GM18502 (cell line): ENCODE data around the gene NRXN3.

ENCODE experiments used
- ATAC-seq: cut with Tn5 transposase; IDR thresholded peaks from one replicate; pipeline ENCODE4 v1.9.1; 2021; ENCODE audit warnings: mild to moderate bottlenecking; ENCODE audit not compliant: unreplicated experiment, poor library complexity

NRXN3 gene

DNA sequence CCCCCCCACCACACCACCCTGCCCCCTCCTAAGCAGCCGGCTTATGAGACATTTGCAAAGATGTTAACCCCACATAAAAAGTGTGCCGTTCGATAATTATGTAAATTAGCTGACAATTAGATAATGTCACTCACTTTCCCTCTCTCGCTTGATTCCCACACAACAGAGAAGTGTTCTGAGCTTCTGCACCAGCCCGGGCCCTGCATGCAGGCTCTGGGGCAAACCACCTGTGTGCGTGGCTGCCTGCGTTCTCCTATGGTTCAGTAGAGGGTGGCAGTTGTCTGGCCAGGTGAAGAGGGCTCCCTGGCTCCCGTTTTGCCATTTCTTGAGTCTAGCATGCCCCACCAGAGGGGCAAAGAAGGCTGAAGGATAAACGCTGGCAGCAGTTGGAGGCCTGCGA lies 68.0 kb downstream of the NRXN3 start:
- ATAC-seq = no peak

DNA sequence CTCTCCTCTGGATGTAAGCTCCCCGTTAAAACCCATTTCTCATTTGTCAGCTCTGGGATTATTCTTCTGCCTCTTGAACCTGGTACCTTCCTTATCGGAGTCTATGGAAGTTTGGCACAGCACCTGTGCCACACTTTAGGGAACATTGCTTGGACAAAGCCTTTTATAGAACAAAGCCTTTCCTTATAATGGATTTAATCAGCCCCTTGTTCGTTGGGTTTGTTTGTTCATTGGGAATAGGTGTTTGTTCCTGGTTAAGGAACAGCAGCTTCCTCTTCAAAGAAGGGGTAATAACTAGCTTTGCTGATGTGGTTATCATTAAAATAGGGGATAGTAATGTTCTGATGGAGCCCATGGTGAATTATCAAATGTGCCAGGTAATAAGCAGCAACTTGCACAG lies 70.4 kb downstream of the NRXN3 start:
- no peak for ATAC-seq

DNA sequence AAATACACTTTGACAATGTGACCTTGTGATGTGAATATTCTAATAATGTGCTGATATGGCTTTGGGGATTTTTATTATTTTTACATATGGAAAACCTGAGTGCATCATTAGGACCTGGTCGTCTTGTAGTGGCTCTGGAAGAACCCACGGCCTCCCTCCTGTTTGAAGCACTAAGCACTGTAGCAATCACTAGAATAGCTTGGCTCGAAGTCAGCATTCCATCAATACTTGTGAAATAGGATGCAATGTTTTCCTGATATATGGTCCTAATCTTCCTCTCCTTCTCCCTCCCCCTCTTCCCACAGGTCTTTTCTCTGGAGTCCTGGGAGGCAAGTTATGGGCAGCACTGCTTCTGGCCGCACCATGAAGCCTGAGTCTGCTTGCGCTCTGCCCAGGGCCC lies 71.9 kb downstream of the NRXN3 start:
- no peak for ATAC-seq

DNA sequence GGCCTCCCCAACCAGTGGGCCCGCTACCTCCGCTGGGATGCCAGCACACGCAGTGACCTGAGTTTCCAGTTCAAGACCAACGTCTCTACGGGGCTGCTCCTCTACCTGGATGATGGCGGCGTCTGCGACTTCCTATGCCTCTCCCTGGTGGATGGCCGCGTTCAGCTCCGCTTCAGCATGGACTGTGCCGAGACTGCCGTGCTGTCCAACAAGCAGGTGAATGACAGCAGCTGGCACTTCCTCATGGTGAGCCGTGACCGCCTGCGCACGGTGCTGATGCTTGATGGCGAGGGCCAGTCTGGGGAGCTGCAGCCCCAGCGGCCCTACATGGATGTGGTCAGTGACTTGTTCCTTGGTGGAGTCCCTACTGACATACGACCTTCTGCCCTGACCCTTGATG lies 73.0 kb downstream of the NRXN3 start:
- ATAC-seq = no peak

DNA sequence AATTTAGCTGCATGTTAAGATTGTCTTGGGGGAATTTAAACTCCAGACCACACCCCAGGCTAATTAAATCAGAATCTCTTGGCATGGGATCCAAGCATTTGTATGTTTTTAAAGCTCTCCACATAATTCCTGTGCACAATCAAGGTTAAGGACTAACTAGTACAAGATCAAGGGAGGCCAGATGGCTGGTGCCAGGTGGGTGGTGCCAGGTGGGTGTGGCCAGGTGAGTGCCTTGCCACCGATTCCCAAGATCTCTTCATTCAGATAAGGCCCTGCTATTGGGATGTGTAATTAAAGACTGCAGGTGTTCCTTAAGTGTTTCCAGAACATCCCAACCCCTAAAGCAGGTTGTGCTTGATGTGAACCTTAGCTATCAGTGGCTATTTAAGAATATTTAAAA lies 75.1 kb downstream of the NRXN3 start:
- ATAC-seq = no peak

DNA sequence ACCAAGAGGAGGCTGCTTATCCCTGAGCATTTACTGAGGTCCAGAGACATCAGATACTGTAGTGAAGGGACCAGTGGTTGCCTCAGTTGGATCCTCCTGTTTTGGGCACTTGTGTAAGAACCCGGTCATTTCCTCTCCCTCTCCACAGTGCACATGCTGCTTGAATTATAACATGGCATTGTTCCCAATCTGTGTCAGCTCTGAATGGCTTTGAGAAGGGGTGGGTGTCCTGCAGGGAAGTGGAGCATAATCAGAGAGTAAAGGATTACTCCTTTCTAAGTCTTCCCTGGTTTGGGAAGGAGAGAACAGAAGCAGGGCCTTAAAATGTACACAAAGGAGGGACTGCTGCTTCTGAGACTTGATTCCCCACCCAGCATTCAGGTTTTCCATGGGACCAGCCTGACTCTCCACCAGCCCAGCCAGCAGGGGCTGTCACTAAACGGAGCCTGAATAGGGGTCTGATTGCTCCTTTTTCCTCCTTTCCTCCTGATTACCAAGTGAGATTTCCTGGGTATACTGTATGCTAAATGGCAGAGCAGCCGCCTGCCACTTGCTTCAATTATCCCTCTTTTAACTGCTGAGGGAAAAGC lies 78.4 kb downstream of the NRXN3 start:
- no peak for ATAC-seq

DNA sequence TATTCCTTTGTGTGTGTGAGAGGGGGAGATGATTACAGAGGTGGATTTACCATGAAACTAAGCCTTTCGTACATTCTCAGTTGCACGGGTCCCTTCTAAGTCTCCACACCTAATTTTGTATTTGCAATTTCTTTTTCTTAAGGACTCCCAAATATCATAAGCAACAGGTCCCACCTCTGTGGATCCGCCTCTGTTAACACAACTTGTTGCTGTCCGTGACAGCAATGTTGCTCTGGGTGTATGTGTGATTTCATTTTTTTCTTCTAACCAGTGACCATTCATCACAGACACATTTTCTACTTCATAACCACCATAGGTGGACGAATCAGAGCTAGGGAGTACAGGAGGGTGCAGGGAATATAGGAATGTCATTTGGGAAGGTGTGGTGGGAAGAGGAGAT lies 81.1 kb downstream of the NRXN3 start:
- ATAC-seq = no peak

DNA sequence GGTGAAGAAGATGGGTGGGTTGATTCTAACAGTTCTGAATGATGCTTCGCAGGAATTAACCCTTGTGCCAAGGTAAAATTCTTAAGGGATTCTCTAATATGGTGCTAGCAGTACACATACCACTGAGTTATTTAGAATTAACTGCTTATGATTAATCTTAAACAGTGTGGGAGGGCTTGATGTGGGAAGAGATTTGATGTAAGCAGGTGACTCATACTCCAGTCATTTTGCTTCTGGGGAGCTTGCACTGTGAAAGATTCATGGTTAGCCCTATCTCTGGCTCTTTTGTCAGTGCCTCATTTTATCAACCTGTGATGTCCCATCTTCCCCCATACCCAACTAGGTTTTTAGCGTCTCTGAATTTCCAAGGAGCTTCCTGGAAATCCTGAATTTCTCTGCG lies 83.8 kb downstream of the NRXN3 start:
- ATAC-seq = no peak

DNA sequence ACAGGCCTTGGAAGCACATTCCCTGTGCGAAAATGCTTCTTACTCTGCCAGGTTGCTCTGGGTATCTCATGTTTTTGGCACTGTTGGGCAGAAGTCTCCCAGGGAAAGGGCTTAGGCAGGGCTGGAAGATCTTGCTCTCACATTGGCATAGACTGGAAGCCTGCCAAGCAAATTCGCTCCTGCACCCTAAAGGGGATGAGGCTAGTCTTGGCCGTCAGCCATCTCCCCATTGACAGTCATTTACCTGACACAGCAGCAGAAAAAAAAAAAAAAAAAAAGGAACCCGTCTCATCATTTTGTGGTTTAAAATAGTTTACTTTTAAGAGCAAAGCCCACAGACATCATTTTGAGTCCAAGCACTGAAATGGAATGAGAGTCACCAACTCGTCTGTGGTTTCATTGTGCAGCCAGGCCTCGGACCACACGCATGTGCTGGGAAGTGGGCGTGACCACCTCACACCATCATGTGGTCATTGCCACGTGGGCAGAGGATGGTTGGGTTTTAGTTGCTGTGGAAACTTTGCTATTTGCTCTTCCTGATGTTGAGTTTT lies 84.8 kb downstream of the NRXN3 start:
- ATAC-seq = no peak

DNA sequence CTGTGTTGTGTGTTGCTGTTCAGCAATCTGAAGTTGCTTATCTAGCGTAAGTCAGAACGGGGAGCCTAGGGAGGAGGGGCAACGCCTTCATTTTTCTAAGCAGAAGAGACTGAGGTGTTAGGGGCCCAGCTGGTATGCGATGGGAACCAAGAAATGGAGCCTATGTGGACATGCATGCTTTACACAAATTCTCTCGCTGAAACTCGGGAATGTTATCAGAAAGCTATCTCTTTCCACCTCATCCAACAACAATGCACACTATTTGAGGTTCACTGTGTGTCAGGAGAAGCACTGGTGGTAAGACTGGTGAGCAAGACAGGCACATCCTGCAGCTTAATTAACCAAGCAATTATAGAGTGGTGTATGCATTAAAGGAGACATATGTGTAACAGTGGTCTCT lies 89.7 kb downstream of the NRXN3 start:
- ATAC-seq = no peak

DNA sequence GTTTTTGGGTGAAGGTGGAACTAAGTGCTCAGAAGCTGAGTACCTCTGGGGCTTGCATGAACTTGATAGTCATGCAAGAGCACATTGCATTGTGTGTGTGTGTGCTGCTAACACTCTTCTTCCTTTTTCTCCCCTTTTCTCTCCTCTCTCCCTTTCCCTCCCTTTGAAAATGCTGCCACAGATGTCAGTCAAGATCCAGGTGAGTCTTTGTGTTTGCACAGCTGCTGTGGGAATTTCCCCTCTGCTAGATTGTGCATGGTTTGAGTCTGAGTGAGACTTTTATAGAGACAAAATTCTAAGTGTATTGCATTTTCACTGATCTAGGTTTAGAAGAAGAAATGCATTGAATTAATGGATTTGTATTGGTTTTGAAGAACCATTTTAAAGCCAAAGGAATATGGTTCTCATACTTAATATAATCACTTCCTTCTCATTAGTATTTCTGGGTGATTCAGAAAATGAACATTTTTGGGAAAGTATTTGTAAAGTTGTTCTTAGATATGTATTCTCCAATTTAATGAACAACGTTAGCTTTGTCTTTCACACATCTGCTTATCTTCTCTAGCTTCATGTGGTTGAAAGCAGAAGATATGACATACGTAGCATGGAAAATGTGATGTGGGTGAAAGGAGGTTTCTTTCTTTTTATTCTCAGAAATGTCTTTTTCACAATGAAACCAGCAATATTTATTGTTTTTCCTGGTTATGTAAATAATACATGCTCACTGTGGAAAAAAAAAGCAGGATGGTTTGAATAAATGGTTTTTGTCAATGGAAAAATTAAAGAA lies 108.5 kb downstream of the NRXN3 start:
- no peak for ATAC-seq

DNA sequence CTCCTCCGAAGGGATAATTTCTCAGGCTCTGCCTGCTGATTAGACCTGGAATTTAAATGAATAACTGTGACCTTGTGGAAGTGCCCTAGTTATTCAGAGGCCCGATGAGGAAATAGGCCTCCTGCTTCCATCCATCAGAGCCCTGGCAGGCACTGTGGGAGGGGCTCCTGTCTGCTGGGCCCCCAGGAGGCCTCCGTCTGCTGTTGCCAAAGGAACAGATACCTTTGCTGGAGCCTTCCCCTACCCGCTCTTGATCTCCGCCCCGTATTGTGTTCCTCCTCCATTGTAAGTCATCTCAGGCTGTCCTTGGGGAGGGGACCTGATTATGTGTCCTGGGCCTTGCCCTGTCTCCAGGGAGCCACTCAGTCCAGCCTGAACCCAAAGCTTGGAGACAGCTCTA lies 112.3 kb downstream of the NRXN3 start:
- no peak for ATAC-seq

DNA sequence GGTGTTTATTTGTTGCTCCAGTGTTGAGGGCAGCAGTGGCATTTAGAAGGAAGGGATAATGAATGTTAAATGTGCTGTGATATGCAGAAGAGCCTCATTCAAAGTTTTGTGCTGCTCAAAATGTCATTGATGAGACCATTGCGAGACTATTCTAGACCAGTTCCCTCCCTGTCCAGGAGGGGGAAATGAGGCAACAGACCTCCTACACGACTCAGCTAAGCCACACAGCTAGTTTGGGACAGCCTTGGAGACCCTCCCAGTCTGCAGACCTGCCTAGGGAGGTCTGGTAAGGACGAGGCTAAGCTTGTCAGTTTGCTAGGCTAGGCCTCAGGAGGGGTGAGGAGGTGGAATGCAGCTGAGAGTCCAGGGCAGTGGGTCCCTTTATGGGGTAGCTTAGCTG lies 116.0 kb downstream of the NRXN3 start:
- no peak for ATAC-seq

DNA sequence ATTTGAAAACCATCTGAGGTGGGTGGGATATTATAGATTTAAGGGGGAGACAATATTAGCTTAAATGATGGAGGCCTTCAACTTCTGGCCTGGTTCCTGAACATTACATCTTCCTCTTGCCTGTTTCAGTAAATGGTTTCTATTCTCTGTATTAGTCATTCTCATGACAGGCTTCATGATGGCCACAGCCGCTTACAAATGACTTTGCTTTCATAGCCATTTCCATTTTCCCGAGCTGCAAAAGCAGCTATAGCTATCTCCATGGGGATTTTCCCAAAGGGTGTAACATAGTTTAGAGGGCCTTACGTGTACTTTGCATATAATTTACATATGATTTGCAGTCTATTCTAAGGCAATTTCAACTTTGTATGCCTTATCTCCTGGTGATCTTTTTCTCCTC lies 121.8 kb downstream of the NRXN3 start:
- peak; percentile 94 for ATAC-seq

DNA sequence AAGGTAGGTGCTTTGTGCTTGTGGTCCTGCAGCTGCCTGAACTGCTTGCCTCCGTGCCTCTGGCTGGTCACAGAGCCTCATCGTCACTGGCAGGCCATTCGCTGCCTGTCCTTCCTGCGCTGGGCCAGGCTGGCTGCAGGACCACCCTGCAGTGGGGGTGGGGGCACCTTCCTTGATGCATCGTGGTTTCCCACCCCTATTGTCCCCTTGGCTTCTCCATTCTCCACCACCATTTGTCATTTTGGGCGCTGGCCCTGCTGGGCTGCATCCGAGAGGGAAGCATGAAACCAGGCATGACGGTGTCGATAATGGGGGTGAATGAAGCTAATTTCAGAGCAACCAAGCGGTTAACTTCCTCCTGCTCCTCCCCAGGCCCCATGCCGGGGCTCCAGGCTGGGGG lies 127.7 kb downstream of the NRXN3 start:
- ATAC-seq = no peak

DNA sequence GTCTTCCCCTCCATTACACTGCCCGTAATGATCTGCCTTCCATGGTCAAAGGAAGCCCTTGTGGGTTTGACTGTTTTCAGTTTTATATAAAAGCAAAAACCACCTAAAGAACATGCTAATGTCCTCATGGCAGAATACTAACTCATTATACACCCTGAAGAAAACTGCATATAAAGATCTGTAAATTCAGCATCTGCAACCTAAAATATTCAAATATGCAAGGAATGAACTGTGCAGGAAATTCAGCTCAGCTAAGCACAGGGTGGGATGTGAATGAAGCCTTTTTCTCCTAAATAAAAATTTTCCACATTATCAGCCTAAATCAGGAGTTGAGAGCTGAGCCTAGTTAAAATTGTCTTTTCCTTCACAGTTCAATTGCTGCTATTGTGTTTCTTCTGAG lies 128.1 kb downstream of the NRXN3 start:
- ATAC-seq = no peak

DNA sequence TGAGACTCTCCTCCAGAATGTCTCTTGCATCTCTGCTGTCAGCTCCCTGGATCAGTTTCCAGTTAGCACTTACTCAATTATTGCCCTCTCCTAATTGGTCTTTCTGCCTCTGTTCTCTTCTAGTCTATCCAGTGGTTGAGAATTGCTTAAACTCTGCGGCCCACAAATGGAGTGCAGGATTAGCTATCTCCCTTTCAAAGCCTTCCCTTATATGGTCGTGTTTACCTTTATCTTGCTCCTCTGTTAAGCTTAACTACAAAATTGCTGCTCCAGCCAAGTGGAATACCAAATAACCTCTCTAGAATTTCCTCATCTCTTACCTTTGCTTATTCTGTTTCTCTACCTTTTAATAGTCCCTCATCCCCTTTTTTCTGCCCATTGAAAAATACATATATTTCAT lies 132.7 kb downstream of the NRXN3 start:
- ATAC-seq = no peak

DNA sequence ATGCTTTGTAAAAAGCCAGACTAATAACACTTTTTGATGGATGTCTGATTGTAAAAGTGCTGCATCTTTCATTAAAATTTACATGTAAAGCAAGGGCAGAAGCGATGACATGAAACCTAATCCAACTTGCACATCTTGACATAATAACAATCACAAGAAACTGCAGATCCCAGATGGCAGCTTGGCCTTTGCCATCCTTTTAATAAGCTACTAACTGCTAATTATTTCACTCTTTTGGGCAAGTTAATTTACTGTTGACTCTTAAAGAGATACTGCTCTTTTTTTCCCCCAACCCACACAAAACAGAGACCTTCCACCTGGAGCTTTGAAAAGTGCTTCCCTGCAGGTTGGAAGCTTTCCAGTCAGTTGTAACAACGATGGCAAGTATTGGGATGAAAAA lies 137.5 kb downstream of the NRXN3 start:
- ATAC-seq = no peak

DNA sequence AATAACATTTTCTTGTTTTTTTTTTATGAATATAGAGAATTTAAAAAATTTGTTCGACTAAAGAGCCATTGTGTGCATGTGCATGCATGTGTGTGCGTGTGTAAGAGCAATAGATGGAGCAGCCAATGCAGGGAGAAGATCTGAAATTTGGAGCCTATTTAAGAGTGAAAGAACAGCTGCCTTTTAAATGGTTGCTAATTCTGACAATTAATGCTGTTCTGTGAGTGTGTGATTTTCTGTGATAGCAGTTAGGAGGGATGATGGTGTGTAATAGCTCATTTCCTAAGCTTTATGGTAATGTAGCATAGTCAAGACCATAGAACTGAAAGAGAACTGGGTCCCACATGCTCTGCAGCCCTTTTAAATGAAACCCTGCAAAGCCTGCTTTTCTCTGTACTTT lies 137.9 kb downstream of the NRXN3 start:
- no peak for ATAC-seq

DNA sequence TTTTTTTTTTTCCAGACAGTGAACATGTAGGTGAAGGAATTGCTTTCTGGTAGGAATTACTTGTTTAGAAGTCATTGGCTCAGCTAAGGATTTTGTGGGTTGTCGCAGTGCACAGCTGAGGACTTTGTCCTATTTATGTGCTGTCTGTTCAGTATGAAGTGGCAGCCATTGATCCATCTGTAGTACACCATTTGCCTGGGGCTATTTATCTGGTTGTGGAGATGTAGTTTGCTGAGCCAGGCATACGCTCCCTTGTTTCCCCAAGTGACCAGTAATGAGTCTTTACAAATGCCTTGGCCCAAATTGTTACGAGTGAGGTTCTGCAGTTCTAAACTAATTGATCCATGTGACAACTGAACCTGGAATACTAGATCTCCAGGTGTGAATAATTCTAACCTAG lies 140.1 kb downstream of the NRXN3 start:
- no peak for ATAC-seq

DNA sequence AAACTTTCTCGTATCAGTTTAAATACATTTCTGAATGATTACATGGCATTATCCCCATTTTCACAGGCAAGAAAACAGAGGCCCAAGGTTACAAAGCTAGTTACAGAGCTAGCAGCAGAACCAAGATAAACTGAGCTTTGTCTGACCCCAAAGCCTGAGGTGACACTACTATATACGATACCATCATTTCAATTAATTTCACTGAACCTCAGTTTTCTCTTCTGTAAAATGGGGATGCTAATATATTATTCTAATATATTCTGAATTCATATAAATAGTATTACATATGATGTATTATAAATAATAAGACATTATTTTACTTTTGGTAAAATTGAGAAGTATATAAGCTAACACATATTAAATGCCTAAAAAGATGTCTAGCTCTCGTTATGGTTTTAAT lies 143.3 kb downstream of the NRXN3 start:
- no peak for ATAC-seq

DNA sequence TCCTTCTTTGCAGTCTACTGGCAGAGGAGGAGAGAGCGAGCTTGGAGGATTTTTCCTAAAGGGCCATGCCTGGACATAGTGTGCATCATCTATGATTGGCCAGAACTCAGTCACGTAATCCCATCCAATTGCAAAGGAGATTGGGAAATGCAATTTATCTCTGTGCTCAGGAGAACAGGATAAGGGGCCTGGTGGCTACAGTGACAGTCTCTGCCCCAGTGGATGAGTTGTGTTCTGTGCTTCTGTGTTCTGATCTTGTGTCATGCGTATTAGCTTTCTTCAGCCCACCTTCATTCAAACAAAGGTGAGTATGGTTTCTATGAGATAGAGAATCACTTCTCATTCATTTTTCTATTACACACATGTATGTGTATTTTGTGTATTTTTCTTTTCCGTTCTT lies 144.3 kb downstream of the NRXN3 start:
- ATAC-seq = no peak
